Measurements from ENCODE around the gene MBIP. TPM values are rescaled to one million over a fixed set of nuclear protein-coding genes. Genes with fewer than 3 reads are reported as not detected.

MBIP gene
- total and polyA plus RNA-seq, 7 donors: 3.7 to 6.5 (median 6.2) TPM

GRCh38 chr14:36315159-36315853 is 5.1 kb downstream of the MBIP start:
- Histone ChIP-seq H3K36me3 (ENCODE audit: insufficient read depth in 1 of 2, low read depth in 1 of 2) (peaks cover 0 to 42% of the 10 kb centered on the region in 2 donors), H3K4me3 (no peak overlapping the region), H3K9me3 (no peaks in the 10 kb centered on the region), H3K4me1 (peaks cover 28% of the 10 kb centered on the region), H3K27me3 (ENCODE audit: insufficient read depth in 3 of 3, low read length in 2 of 3) (no peaks in the 10 kb centered on the region), H3K27ac (no peak overlapping the region)
- TF ChIP-seq, protein P1, sequence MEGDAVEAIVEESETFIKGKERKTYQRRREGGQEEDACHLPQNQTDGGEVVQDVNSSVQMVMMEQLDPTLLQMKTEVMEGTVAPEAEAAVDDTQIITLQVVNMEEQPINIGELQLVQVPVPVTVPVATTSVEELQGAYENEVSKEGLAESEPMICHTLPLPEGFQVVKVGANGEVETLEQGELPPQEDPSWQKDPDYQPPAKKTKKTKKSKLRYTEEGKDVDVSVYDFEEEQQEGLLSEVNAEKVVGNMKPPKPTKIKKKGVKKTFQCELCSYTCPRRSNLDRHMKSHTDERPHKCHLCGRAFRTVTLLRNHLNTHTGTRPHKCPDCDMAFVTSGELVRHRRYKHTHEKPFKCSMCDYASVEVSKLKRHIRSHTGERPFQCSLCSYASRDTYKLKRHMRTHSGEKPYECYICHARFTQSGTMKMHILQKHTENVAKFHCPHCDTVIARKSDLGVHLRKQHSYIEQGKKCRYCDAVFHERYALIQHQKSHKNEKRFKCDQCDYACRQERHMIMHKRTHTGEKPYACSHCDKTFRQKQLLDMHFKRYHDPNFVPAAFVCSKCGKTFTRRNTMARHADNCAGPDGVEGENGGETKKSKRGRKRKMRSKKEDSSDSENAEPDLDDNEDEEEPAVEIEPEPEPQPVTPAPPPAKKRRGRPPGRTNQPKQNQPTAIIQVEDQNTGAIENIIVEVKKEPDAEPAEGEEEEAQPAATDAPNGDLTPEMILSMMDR (IDR thresholded peaks at IDR 0.05): no peak
- ATAC-seq (no peak), DNase-seq (no peak)
- intact Hi-C loops (cut with DNase I): no loop called here
- 65 to 71% (median 67%) methylated on average over 3 of the region's 3 CpGs for WGBS, 3 donors

- intact Hi-C loops (cut with DNase I): no loop called here
- Histone ChIP-seq H3K27me3 (ENCODE audit: insufficient read depth in 3 of 3, low read length in 2 of 3) (no peaks in the 10 kb centered on the region), H3K36me3 (ENCODE audit: insufficient read depth in 1 of 2, low read depth in 1 of 2) (peaks cover 0 to 56% of the 10 kb centered on the region in 2 donors), H3K9me3 (no peaks in the 10 kb centered on the region), H3K4me3 (no peak overlapping the region), H3K27ac (no peak overlapping the region), H3K4me1 (peaks cover 20% of the 10 kb centered on the region)
- WGBS, 3 donors: 91 to 93% (median 92%) methylated on average over 3 of the region's 3 CpGs
- no peak for DNase-seq
- TF ChIP-seq, protein P1 (IDR thresholded peaks at IDR 0.05): no peak
- no peak for ATAC-seq
Observed at GRCh38 chr14:36313898-36314297, 6.5 kb downstream of the MBIP start.

GRCh38 chr14:36313206-36313605 is 7.2 kb downstream of the MBIP start:
- WGBS, 3 donors: 65 to 73% (median 72%) methylated on average over 2 of the region's 2 CpGs
- H3K4me3 ChIP-seq: no peak overlapping the region
- H3K9me3 ChIP-seq: no peaks in the 10 kb centered on the region
- ATAC-seq (no peak), DNase-seq (no peak)
- no peak overlapping the region for H3K27ac ChIP-seq
- H3K4me1 ChIP-seq: peaks cover 13% of the 10 kb centered on the region
- intact Hi-C loops (cut with DNase I): no loop called here
- no peaks in the 10 kb centered on the region for H3K27me3 ChIP-seq (ENCODE audit: insufficient read depth in 3 of 3, low read length in 2 of 3)
- H3K36me3 ChIP-seq (ENCODE audit: insufficient read depth in 1 of 2, low read depth in 1 of 2): peaks cover 0 to 63% of the 10 kb centered on the region in 2 donors
- TF ChIP-seq, protein P1 (IDR thresholded peaks at IDR 0.05): no peak

GRCh38 chr14:36306836-36307235 is 13.6 kb downstream of the MBIP start:
- WGBS, 3 donors: 86 to 90% (median 88%) methylated on average over 2 of the region's 2 CpGs
- Histone ChIP-seq H3K36me3 (ENCODE audit: insufficient read depth in 1 of 2, low read depth in 1 of 2) (peaks cover 0 to 94% of the 10 kb centered on the region in 2 donors), H3K4me3 (no peak overlapping the region), H3K27ac (no peak overlapping the region), H3K4me1 (no peaks in the 10 kb centered on the region), H3K9me3 (no peaks in the 10 kb centered on the region), H3K27me3 (ENCODE audit: insufficient read depth in 3 of 3, low read length in 2 of 3) (no peaks in the 10 kb centered on the region)
- intact Hi-C loops (cut with DNase I): no loop called here
- DNase-seq (no peak), ATAC-seq (no peak)
- TF ChIP-seq, protein P1 (IDR thresholded peaks at IDR 0.05): no peak

- Histone ChIP-seq H3K27ac (no peak overlapping the region), H3K4me1 (no peaks in the 10 kb centered on the region), H3K36me3 (ENCODE audit: insufficient read depth in 1 of 2, low read depth in 1 of 2) (peaks cover 5 to 92% of the 10 kb centered on the region in 2 donors), H3K27me3 (ENCODE audit: insufficient read depth in 3 of 3, low read length in 2 of 3) (no peaks in the 10 kb centered on the region), H3K4me3 (no peak overlapping the region), H3K9me3 (no peaks in the 10 kb centered on the region)
- ATAC-seq (peak in 1 of 4 donors; percentile 34), DNase-seq (no peak)
- intact Hi-C loops (cut with DNase I): no loop called here
- TF ChIP-seq, protein P1 (IDR thresholded peaks at IDR 0.05): no peak
Observed at GRCh38 chr14:36304895-36305294, 15.5 kb downstream of the MBIP start.

All from psoas muscle (tissue), 8 donors.